HUES64 (cell line): ENCODE data around the gene CYTH2.
A peak's percentile ranks its signal among the peaks of the same experiment; 100 is the strongest.
"Not testable (repeated sequence)": the region's sequence is repeated elsewhere in the genome, so short reads cannot be mapped to it uniquely, and the experiment has no call there.

Experiments
- H3K27ac ChIP-seq: 2 replicates; pipeline ENCODE4 v1.7.0; 2013; ENCODE audit warnings: low read depth, low read length, inconsistent platforms
- H3K27me3 ChIP-seq: 2 replicates; pipeline ENCODE4 v1.6.1; 2013; ENCODE audit warnings: mild to moderate bottlenecking, low read length; ENCODE audit not compliant: insufficient read depth
- H3K36me3 ChIP-seq: 2 replicates; pipeline ENCODE4 v1.6.1; 2013; ENCODE audit warnings: mild to moderate bottlenecking, low read length; ENCODE audit not compliant: insufficient read depth
- H3K4me1 ChIP-seq: 2 replicates; pipeline ENCODE4 v1.6.1; 2013; ENCODE audit warnings: mild to moderate bottlenecking, low read length, moderate library complexity; ENCODE audit not compliant: insufficient read depth
- H3K4me3 ChIP-seq: 2 replicates; pipeline ENCODE4 v1.5.1; 2013; ENCODE audit warnings: mild to moderate bottlenecking, low read length, moderate library complexity
- H3K9ac ChIP-seq: 2 replicates; pipeline ENCODE4 v1.6.1; 2013; ENCODE audit warnings: mild to moderate bottlenecking, low read depth, low read length
- H3K9me3 ChIP-seq: 2 replicates; pipeline ENCODE4 v1.6.1; 2013; ENCODE audit warnings: low read depth, low read length; ENCODE audit not compliant: insufficient read depth
- WGBS: fragments of 150-250, 120-280 bp; methylation state at CpG from one replicate; pipeline ENCODE4 v1.1.7; 2013; ENCODE audit warnings: missing lambda C conversion rate; 5-methylcytosine and 5-hydroxymethylcytosine counted together

Gene CYTH2

DNA sequence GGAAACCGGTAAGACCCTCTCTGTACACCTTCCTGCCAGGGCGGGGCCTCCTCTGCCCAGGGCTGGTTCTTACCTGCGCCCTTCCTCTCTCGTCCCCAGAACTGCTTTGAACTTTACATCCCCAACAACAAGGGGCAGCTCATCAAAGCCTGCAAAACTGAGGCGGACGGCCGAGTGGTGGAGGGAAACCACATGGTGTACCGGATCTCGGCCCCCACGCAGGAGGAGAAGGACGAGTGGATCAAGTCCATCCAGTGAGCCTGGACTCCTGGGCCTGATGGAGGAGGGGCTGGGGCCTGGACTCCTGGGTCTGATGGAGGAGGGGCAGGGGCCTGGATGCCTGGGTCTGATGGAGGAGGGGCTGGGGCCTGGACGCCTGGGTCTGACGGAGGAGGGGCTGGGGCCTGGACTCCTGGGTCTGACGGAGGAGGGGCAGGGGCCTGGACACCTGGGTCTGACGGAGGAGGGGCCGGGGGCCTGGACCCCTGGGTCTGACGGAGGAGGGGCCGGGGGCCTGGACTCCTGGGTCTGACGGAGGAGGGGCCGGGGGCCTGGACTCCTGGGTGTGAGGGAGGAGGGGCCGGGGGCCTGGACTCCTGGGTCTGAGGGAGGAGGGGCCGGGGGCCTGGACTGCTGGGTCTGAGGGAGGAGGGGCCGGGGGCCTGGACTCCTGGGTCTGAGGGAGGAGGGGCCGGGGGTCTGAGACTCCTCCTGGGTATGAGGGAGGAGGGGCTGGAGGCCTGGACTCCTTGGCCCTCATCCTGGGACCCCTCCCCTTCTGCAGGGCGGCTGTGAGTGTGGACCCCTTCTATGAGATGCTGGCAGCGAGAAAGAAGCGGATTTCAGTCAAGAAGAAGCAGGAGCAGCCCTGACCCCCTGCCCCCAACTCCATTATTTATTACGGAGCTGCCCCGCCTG is 9.4 kb downstream of the CYTH2 start:
- H3K36me3 ChIP-seq, result peaks cover 72% of the 10 kb centered on the region
- no peak overlapping the region for H3K27ac ChIP-seq
- WGBS, result 94% methylated on average over 28 of the region's 29 CpGs
- H3K27me3 ChIP-seq, result no peaks in the 10 kb centered on the region
- H3K9me3 ChIP-seq, result no peaks in the 10 kb centered on the region
- no peaks in the 10 kb centered on the region for H3K4me1 ChIP-seq
- H3K4me3 ChIP-seq, result no peak overlapping the region
- no peak overlapping the region for H3K9ac ChIP-seq

DNA sequence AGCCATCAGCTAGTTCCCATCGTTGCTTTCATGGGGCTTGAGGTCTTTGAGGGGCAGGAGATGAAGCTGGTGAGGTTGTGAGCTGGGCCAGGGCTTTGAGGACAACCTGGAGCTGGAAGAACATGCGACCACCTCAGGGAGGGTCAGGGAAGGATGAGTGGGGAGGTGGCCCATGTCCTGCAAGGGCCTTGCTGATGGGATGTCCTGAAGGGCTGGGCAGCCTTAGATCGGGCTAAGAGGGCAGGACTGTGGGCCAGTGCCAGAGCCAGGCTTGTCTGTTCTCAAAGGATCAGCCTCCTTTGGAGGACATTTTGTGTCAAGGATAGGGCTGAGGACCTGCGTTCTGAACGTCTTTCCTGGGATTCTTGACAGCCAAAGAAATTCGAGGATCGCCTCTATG is 10.5 kb downstream of the CYTH2 start:
- H3K36me3 ChIP-seq, result peaks cover 61% of the 10 kb centered on the region
- H3K27ac ChIP-seq, result no peak overlapping the region
- no peaks in the 10 kb centered on the region for H3K4me1 ChIP-seq
- no peak overlapping the region for H3K4me3 ChIP-seq
- 92% methylated on average over 7 of the region's 7 CpGs for WGBS
- H3K9ac ChIP-seq, result no peak overlapping the region
- no peaks in the 10 kb centered on the region for H3K9me3 ChIP-seq
- H3K27me3 ChIP-seq, result no peaks in the 10 kb centered on the region

DNA sequence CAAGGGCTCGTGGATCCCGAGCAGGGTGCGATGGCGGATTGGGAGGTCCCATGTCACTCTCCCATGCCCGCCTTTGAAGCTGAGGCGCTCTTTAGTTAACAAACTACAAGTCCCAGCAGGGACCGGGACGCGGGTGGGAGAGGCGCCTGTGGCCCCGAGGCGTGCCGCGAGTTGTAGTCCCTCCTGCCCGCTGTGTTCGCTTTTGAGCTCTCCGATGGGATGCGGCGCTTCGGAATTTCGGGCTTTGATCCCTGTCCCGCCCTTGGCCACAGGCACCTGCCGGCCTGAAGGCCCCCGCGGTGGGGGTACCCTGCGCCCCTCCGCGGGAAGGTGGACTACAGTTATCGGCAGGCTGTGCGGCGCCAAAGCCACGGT is 11.0 kb downstream of the CYTH2 start:
- no peak overlapping the region for H3K4me3 ChIP-seq
- no peaks in the 10 kb centered on the region for H3K4me1 ChIP-seq
- H3K9ac ChIP-seq, result no peak overlapping the region
- no peaks in the 10 kb centered on the region for H3K27me3 ChIP-seq
- H3K9me3 ChIP-seq, result no peaks in the 10 kb centered on the region
- 96% methylated on average over 32 of the region's 32 CpGs for WGBS
- no peak overlapping the region for H3K27ac ChIP-seq
- peaks cover 56% of the 10 kb centered on the region for H3K36me3 ChIP-seq

DNA sequence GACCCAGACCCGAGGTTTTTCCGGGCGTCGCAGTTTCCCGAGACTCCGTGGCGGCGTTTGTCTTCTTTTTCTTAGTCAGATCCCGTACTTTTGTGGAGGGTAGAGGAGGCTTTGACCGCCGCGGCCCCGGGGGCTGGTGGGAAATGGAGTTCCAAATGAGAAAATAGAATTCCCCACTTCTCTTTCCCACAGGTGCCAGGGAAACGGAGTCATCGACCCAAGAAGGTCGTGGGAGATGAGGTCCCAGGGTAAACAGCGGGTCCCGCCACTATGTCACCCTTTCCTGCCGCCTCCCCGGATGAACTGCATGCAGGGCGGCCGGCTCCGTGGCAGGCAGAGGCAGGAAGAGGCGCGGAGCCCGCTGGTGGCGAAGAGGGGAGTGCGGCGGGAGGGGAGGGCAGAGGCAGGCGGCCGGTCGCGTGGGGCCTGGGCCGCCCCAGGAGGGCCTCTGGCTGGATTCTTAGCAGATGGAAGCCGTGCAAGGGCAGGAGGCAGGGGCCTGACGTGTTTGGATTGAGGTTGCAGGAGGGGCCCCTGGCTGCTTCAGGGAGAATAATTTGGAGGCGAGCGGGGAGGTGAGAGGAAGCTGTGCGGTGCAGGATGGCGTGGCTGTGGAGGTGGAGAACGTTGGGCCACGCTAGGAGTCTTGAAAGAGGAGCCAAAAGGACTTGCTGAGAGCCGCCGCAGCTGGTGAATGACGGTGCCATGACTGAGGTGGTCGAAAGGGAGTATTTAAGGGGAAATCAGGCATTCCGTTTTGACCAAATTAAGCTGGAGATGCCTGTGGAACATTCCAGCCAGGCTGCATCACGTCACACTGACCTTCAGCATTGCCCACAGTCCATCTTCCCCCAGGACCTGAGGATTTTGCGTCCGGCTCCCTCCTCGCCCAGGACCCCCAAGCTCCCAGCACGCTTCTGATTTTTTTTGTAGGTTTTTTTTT is 11.7 kb downstream of the CYTH2 start:
- Histone ChIP-seq H3K9me3 (no peaks in the 10 kb centered on the region), H3K27me3 (no peaks in the 10 kb centered on the region), H3K9ac (no peak overlapping the region), H3K27ac (0 out of 2 replicates have a peak overlapping the region, but pooled peaks have one; percentile 25), H3K36me3 (peaks cover 49% of the 10 kb centered on the region), H3K4me3 (no peak overlapping the region), H3K4me1 (no peaks in the 10 kb centered on the region)
- WGBS, result 91% methylated on average over 47 of the region's 52 CpGs

DNA sequence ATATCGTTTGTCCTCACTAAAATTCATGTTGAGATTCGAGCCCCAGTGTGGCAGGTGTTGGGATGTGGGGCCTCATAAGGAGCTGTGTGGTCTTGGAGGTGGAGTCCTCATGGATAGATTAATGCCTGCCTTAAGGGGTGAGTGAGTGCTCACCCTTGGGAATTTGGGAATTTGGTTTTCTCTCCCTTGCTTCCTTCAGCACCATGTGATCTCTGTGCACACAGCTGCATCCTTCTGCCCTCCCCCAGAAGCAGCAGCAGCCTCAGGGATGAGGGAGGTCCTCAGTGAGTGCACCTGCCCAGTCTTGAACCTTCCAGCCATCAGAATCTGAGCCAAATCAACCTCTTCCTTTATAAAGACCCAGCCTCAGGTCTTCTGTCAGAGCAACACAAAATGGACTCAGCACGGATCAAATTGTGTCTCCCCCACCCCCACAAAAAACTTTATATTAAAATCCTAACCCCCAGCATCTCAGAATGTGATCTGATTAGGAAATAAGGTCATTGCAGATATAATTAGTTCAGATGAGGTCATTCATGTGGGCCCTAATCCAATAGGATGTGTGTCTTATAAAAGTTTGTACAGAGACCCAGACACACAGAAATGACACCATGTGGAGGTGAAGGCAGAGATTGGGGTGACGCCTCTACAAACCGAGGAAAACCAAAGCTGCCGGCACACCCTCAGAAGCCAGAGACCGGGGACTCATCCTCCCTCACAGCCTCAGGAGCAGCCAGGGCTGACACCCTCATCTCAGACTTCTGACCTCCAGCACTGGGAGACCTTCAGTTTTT is 12.9 kb downstream of the CYTH2 start:
- no peaks in the 10 kb centered on the region for H3K27me3 ChIP-seq
- H3K27ac ChIP-seq, result no peak overlapping the region
- H3K36me3 ChIP-seq, result peaks cover 38% of the 10 kb centered on the region
- H3K4me1 ChIP-seq, result no peaks in the 10 kb centered on the region
- no peak overlapping the region for H3K9ac ChIP-seq
- H3K9me3 ChIP-seq, result no peaks in the 10 kb centered on the region
- no peak overlapping the region for H3K4me3 ChIP-seq
- WGBS, result 90% methylated on average over 7 of the region's 7 CpGs

DNA sequence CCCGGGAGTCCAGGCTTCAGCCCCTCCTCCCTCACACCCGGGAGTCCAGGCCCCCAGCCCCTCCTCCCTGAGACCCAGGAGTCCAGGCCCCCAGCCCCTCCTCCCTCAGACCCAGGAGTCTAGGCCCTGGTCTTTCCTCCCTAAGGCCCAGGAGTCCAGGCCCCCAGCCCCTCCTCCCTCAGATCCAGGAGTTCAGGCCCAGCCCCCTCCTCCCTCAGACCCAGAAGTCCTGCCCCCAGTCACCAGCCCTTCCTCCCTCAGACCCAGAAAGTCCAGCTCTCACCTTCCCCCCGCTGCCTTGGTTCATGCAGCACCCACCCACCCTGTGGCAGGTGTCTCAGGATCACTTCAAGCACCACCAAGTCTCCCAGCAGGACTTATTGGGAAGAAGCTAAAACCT is 14.1 kb downstream of the CYTH2 start:
- no peak overlapping the region for H3K27ac ChIP-seq
- no peak overlapping the region for H3K9ac ChIP-seq
- no peak overlapping the region for H3K4me3 ChIP-seq
- peaks cover 29% of the 10 kb centered on the region for H3K36me3 ChIP-seq
- no peaks in the 10 kb centered on the region for H3K4me1 ChIP-seq
- H3K27me3 ChIP-seq, result no peaks in the 10 kb centered on the region
- WGBS, result 78% methylated on average over 3 of the region's 3 CpGs
- no peaks in the 10 kb centered on the region for H3K9me3 ChIP-seq

DNA sequence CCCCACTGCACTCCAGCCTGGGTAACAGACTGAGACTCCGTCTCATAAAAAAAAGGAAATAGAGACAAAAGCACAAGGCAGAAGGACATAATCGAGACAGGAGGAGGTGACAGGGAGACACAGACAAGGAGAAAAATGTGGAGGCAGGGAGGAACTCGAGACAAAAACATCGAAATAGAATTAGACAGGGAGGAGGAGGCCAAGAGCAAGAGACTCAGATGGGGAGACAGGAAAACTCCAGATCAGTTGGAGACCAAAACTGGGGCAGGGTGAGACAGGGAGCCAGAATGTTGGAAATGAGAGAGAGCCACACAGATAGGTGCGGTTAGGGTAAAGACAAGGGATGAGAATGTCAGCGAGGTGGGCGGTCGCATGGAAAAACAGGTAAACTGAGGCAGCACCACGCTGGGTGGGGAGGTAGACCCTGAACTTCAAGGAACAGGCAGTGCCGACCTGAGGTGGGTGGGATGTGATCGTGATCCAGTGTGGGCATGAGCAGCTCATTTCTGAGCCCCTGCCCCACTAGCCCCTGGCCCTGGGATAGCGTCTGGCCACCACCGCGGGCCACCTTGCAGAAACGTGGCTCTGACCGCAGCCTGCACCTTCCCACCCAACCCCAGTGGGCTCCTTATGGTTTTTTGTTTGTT is 15.2 kb downstream of the CYTH2 start:
- WGBS, result 94% methylated on average over 16 of the region's 16 CpGs

DNA sequence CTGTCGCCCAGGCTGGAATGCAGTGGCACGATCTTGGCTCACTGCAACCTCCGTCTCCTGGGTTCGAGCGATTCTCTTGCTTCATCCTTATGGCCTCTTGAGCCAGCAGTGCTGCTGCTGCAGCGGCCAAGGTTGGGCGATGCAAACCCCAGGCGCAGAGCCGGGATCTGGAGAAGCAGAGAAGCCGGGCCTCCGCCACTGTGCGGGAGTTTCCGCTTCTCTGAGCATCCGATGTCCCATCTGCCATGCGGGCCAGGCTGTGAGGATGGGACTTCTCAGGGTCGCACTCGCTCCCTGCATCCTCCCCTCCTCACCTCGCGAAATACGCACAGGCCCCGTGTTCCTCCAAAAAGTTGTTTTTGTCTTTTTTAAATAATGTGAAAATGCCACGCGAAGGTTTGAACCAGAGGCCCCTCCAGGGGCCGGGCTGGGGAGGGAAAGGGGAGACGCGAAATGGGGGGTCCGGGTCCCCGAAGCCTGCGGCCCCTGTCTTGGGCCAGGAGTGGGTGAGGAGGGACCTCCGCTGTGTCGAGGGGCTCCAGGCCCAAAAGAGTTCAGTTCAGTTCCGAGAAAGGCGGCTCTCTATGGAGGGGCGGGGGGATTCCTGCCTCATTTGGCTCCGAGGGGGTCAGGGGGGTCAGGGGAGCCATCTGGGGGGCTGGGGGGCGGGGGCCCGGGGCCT is 15.9 kb downstream of the CYTH2 start:
- H3K9me3 ChIP-seq, result no peaks in the 10 kb centered on the region
- H3K36me3 ChIP-seq, result peaks cover 15% of the 10 kb centered on the region; the same call in 1 of the 2 replicates
- H3K27ac ChIP-seq, result no peak overlapping the region
- H3K9ac ChIP-seq, result no peak overlapping the region
- peaks cover 3% of the 10 kb centered on the region; the same call in 1 of the 2 replicates for H3K4me1 ChIP-seq
- peaks cover 2% of the 10 kb centered on the region; the same call in 1 of the 2 replicates for H3K27me3 ChIP-seq
- WGBS, result 92% methylated on average over 34 of the region's 37 CpGs
- H3K4me3 ChIP-seq, result no peak overlapping the region

More for the DNA sequence above, 15.2 kb downstream of the CYTH2 start:
- no peaks in the 10 kb centered on the region for H3K27me3 ChIP-seq
- H3K9me3 ChIP-seq, result no peaks in the 10 kb centered on the region
- no peak overlapping the region for H3K27ac ChIP-seq
- H3K4me1 ChIP-seq, result no peaks in the 10 kb centered on the region
- H3K4me3 ChIP-seq, result no peak overlapping the region
- H3K36me3 ChIP-seq, result peaks cover 22% of the 10 kb centered on the region
- H3K9ac ChIP-seq, result no peak overlapping the region

DNA sequence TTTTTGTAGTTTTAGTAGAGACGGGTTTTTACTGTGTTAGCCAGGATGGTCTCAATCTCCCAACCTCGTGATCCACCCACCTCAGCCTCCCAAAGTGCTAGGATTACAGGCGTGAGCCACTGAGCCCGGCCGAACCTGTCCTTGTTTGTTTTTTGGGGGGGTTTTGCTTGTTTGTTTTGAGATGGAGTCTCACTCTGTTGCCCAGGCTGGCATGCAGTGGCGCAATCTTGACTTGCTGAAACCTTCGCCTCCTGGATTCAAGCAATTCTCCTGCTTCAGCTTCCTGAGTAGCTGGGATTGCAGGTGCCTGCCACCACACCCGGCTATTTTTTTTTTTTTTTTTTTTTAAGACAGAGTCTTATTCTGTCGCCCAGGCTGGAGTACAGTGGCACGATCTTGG is 17.5 kb downstream of the CYTH2 start:
- not testable (repeated sequence) for H3K36me3 ChIP-seq, H3K27me3 ChIP-seq, H3K9me3 ChIP-seq, H3K27ac ChIP-seq, H3K4me3 ChIP-seq, H3K9ac ChIP-seq, H3K4me1 ChIP-seq
- 94% methylated on average over 9 of the region's 10 CpGs for WGBS

DNA sequence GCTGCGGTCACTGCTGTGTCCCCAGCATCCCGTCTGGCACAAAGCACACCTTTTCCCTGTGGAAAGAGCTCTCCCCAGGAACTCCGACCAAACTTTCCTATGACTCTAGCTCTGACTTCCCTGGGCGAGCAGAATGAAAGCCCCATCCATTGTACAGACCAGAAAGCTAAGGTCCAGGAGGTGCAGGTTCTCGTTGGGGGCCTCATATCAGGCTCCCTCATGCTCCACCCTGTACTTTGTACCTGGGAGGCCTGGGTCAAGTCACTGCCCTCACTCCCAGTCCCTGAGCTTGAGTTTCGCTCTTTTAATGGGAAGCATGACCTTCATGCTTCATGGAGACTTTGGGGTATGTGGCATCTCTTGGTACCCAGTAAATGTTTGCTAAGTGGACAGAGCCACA is 18.4 kb downstream of the CYTH2 start:
- Histone ChIP-seq H3K9me3 (no peaks in the 10 kb centered on the region), H3K27ac (no peak overlapping the region), H3K36me3 (no peaks in the 10 kb centered on the region), H3K27me3 (peaks cover 5% of the 10 kb centered on the region; the same call in 1 of the 2 replicates), H3K4me1 (peaks cover 7% of the 10 kb centered on the region), H3K9ac (no peak overlapping the region), H3K4me3 (no peak overlapping the region)
- 91% methylated on average over 6 of the region's 6 CpGs for WGBS
